Lung microvascular endothelial cell (primary cell): ENCODE data around the gene ERI3. TPM values are rescaled to one million over a fixed set of nuclear protein-coding genes. Genes with fewer than 3 reads are reported as not detected.
"Not testable (repeated sequence)": the region's sequence is repeated elsewhere in the genome, so short reads cannot be mapped to it uniquely, and the experiment has no call there.

ENCODE experiments used
- DNase-seq, 2 donors: peaks; one replicate each; pipeline versions ENCODE4 v3.0.0 to v3.0.0-alpha.2; 2010; ENCODE audit warnings: low read depth in 2 of 2
- total RNA-seq: library from RNA; depleted of rRNA; stranded (reverse); fragments of >200 nt; gene quantifications from 2 replicates; pipeline ENCODE4 v1.2.1, GENCODE V29; 2014

ERI3 gene
- total RNA-seq, 1 donor from 2014 or later = 31.9 TPM

DNA sequence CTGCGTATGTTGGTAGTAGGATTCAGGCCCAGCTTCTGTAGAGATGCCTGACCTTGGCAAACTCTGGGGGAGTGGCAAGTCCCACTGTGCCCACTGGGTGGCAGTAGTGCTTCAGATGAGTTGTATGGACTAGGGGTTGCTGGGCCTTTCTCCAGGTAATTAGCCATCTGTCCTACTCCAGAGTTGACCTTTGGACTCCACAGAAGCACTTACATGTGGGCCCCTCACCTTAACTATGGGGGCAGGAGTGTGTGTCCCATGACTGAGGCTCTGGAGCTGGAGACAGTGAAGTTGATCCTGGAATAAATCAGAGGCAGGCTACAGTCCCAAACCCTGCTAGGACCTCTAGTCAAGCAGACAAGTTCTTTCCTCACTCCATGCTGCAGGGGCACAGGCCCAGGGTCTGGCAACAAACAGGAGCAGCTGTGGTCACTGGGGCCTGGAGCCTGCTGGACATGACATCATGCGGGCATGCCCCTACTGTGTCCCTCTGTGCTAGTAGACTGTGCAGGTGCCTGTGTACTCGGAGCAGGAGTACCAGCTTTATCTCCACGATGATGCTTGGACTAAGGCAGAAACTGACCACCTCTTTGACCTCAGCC, 137.1 kb downstream of the ERI3 start:
- DNase-seq = peak; percentile 71 to 80

DNA sequence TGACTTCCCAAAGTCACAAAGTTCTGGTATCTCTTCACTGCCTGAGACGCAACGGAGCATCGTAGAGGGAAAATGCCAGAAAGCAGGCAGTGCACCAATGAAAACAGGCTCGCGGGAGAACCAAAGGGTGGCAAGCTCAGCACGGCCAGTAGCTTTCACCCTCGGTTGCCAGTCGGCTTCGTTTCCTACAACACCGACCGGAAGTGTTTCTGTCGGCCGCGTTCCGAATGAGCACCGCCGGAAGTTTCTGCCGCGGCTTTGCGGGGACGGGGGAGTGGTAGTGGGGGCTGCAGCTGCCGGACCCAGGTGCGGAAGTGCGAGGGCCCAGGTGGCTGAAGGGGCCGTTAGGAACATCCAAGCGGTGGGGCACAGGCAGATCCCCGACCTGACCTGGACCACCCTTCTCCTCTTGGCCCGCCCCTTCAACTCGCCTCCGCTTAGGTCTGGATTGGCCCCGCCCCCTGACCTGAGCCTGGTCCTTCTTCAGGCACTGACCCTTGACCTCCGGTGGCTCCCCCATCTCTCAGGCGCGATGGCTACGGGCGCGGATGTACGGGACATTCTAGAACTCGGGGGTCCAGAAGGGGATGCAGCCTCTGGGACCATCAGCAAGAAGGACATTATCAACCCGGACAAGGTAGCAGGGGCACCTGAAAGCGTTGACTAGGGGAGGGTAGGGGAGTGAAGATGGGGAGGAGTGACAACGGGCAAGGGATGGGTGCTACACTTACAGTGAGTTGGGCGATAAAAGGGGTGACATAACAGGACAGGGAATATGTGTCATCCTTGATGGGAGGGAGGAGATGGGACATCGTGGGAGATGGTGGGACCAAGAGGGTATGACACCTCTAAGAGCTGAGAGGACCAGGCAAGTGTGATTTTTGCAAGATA, 141.6 kb downstream of the ERI3 start, which contains the start of gene DMAP1:
Gene DMAP1 (plus strand): TSS at position 250 of the 891 bp plus-strand sequence. CDS start 283 bp downstream, at position 533.
- DNase-seq = peak; percentile 85 to 91

DNA sequence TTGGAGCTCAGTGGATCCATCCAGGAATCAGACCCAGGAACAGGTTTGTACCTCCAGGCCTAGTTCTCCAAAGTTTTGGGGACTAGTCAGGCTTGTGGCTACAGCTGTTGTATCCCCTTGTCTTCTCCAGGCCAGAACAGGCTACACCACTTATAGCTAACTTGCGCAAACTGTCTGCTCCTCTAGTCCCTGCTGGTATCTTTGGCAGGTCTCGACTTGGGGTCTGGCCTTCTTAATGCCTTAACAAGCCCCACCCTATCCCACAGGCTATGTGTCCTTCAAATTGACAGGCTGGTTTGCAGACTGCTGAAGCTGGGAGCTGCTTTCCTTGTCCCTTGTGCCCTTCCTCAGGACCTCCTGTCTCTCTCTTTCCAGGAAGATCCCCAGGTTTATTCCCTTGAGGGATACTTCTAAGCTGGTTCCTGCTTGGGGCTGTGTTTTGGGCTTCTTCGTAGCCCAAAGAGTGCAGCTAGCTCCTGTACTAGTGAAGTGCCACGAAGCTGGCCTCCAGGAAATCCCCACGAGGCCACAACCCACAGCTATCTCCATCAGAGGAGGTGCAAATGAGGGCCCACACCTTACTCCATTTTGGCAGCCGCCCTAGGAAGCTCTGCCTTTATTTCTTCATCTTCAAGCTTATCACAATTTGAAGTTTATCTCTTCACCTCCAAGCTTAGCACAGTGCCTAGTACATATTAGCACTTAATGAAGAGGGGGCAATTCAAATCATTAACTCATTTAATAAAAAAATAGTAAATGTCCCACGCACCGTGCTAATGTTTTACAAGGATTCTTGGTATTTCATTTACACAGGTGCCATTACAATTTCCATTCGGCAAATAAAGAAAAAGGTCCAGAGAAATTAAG, 142.5 kb downstream of the ERI3 start:
- no peak for DNase-seq

DNA sequence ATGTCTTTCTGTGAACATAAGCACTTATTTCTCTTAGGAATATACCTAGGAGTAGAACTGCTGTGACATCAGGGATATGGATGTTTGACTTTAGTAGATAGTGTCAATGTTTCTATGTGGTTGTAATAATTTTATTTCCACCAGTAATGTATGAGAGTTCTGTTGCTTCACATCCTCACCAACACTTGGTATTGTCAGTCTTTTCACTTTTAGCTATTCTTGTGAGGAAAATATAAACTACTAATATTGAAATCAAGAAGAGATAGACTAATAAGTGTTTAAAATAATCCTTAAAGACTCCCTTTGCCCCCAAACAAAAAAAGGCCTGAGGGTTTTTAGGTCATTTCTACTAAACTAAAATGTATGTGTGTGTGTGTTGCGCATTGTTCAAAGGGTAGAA, 144.5 kb downstream of the ERI3 start:
- no peak for DNase-seq

DNA sequence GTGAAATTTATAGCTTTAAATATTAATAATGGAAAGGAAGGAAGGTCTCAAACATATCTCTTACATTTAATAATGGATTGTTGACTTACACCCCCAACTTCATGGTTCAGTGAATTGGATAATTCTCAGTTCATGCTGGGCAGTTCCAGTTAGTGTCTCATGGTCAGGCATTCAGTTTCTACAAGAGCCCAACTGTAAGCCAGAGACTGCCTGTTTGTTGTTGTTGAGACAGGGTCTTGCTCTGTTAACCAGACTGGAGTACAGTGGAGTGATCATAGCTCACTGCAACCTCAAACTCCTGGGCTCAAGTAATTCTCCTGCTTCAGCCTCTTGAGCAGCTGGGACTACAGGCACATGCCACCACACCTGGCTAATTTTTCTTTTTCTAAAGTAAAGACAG, 146.8 kb downstream of the ERI3 start:
- no peak for DNase-seq

DNA sequence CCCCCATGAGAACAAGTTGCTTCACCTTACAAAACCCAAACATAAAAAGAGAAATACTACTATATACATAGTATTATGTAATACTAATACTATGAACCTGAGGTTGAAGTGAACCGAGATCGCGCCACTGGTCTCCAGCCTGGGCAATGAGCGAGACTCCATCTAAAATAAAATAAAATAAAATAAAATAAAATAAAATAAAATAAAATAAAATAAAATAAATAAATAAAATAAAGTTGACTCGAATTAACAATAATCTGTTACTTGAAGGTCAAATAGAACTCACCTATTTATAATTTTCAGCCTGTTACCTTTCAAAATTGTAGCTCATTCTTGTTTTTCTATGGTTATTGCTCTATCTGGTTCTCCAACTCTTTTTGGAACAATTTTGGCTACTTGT, 148.5 kb downstream of the ERI3 start:
- DNase-seq = not testable (repeated sequence)

DNA sequence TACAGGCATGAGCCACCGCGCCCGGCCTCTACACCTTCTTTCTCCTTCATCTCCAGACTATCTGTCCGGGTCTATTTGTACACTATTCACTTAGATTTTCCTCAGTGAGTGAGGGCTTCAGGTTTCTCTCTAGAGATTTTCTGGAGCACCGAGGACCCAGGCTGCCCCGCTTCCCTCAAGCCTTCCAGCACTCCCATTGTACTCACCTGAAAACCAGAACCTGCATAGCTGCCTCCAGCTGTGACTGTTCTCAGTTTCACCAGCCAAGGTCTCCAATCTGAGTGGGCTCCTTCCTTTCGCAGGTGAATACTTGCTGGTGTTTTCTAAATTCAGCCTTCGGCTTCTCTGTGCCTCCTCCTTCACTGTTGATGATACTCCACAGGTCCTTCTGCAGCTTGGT, 154.7 kb downstream of the ERI3 start:
- no peak for DNase-seq

DNA sequence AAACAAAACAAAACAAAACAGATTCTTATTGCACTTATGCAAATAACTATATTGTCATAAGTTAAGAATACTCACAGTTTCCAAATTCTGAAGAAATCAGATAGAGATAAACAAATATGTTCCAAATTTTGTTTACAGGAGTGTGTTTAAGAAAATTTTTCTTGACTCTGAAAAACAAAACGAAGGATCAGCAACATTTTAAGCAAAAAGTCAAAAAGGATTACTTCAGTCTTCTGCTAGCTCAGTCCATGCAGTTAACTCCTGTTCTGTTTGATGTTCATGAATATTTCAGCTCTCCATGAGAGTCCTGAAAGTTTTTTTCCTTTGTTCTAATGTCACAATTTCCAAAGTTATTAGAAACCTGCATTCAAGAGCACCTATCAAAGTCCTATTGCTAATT, 180.4 kb downstream of the ERI3 start:
- DNase-seq = no peak

Other genes with a start within 250 kb of the ERI3 start
- gene KLF17, start 236.4 kb downstream of the ERI3 start, total RNA-seq = not detected in 2 replicates
- not detected in 2 replicates for gene KLF18, start 213.6 kb downstream of the ERI3 start, total RNA-seq
- 13.3 and 16.6 TPM in 2 replicates for gene DMAP1, start 141.8 kb downstream of the ERI3 start, total RNA-seq
- 34.0 and 53.6 TPM in 2 replicates for gene RNF220, start 50.0 kb upstream of the ERI3 start, total RNA-seq